T-helper 9 cell (primary cell): ENCODE measurements around the gene PDGFD.

Experiments used
- DNase-seq: peaks from one replicate; pipeline ENCODE4 v3.0.0-alpha.2; 2020

The PDGFD gene

DNA sequence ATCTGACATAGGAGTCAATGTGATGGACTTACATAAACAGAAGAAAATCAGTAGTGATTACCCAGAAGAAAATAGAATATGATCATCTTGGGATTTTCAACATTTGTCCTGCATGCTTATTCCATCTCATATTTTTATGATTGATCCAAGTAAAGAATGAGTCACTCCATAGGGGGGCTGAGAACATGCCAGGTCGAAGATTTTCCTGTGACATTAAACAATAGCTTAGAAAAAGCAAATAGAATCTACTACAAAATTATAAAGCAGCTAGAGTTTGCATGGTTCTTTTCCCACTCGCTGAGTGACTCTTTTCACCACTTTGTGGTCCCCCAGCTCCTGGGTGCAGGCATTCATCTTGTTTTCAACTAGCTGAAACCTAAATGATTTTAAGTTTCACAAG, 71.2 kb downstream of the PDGFD start:
- DNase-seq = no peak

DNA sequence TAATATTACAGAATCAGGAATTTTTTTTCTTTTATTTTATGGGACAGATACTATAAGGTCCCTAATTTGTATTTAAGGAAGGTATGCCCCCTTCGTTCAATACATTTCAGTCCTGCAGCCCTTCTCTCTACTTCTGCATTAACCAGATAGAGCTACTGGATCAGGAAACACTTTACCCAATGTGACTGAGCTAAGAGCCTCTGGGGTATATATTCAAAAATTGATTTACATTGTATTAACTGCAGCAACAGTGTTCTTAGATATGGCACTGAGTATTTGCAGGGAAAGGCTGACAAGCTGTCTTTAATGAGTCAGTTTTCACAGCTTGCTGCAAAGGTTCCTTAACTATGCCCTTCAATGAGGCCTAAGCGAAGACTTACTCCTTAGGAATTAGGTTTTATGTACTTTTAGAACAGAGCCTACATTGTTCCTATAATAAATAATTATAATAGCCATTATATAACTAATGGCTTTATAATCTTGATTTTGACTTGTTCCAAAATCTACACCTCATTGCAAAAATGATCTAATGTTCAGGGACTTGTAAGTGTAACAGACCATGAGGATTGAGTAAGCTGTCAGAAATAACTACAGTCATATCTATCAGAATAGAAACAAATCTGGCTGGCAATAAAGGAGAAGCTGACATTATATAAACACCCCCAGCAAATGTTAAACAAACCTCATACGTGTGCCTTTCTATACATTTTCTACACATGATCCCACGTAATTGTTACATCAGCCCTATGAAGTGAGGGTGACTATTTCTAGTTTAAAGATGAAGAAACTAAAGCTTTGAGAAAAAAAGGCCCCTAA, 72.5 kb downstream of the PDGFD start:
- DNase-seq = no peak

DNA sequence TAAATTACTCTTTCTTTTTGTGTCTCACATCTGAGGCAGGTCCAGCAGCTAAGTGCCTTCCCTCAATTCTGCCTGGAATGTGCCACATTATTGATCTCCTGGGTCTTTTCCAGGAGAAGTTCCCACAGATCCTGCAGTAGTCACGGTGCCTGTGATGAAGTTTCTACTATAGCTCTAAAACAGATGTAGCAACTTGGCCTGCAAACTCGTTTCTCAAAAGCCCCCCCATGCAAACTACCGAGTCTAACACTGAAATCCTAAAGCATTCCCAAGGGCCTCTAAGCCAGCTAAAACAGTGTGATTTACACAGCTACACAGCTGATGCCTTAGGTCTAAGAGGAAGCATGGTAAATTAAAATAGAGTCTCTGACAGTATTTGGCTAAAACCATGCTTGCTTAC, 73.2 kb downstream of the PDGFD start:
- no peak for DNase-seq

DNA sequence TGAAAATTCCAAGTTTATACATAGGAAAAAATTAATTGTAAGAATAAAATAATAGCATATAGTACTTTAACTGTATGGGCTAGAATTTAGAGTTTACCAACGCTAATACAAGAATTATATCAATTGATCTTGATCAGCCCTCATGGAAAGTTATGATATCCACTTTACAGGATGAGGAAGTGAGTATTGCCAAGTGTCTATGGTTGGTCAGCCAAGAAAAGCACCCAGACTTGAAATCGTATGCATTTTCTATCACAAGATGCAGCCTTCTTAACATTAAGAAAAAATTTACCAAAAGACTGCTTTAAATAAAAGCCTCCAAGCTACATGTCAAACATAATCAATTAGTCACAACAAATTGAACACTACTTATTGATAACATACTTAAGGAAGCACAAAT, 74.5 kb downstream of the PDGFD start:
- no peak for DNase-seq

DNA sequence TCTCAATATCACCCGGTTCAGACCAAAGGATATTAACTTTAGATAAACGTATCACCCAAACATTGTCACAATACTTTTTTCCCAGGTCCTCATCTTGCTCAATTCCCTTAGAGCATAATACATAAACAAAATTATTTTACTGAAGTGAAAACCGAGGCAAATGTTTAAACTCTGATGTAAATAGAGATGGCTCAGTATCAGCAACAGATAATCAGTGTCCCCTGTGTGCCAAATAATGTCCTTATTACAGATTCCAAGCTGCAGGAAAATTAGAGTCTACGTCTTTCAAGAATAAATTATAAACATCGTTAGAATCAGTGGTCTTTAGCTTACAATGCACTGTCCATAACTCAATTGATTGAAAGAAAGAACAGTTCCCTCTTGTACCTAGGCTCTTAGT, 77.3 kb downstream of the PDGFD start:
- DNase-seq = no peak

DNA sequence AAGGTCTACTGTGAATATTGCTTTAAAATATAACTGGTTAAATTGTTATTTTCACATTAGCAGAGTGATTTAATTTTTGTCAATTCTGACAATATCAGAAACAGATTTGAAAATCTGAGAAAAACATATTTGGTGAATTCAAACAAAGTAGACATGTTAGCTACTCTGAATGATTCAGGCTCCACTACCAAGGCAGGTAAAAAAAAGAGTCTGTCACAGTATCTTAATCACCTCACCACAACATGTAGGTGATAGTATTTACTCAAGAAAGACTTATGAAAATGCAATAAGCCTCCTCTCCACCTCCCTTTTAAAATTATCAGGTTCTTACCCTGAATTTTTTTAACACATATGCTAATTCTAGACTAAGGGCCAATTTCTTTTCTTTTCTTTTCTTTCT, 85.0 kb downstream of the PDGFD start:
- no peak for DNase-seq

DNA sequence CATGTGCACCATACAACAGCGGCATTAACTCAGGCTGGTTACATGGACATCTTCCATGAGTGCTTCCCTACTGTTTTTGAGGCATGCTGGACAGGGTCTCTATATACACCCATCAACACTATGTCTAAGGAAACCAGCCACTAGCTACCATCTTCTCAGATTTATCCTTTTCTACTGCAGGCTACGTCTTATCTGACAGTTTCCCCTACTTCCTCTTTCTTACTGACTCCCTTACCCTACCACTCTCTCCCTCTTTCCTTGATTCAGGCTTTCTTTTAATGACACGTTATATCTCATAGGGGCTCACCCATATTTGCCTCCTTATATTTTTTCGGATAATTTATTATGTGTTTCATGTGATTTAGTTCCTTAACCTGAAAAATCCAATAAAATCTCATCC, 85.7 kb downstream of the PDGFD start:
- DNase-seq = no peak

DNA sequence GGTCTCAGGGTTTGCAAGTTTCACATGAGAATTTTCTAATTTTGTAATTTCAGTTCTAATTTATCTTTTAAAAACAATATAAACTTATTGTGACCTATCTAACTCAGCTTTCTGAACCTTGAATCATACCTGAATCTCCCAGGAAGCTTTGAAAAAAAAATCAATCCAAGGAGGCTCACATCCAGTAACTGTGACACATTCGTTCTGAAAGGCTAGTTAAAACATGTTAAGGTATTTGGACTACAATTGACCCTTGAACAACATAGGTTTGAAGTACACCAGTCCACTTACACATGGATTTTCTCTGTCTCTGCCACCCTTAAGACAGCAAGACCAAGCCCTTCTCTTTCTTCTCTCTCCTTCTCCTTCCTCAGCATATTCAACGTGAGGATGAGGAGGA, 87.5 kb downstream of the PDGFD start:
- no peak for DNase-seq

DNA sequence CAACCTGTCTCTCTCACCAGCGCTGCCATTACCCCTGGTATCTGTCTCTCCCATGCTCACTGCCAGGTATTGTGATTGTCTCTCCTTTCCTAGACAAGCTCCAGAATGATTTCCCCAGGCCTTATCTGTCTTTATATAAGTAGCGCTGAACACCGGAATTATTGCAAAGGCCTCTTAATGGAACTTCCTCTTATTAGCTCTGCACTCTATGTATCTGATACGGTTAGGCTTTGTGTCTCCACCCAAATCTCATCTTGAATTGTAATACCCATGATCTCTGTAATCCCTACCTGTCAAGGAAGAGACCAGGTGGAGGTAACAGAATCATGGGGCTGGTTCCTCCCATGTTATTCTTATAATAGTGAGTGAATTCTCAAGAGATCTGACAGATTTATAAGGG, 88.2 kb downstream of the PDGFD start:
- no peak for DNase-seq

DNA sequence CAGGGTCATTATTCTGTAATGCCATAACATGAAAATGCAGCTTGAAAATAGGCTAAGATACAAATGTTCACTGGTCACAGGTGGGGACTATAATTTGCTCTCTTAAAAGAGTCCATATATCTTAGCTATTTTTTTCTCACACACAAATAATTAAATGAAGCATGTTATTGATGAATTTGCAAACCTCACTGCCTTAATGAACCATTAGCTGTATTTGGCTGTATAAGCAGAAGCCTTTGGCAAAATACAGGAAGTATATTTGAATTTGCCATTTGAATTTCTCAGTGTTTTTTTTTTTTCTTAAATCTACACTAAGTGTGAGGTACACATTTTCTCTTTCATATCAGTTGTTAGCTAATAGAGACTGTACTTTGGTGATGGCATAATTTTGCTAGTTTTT, 88.9 kb downstream of the PDGFD start:
- no peak for DNase-seq

DNA sequence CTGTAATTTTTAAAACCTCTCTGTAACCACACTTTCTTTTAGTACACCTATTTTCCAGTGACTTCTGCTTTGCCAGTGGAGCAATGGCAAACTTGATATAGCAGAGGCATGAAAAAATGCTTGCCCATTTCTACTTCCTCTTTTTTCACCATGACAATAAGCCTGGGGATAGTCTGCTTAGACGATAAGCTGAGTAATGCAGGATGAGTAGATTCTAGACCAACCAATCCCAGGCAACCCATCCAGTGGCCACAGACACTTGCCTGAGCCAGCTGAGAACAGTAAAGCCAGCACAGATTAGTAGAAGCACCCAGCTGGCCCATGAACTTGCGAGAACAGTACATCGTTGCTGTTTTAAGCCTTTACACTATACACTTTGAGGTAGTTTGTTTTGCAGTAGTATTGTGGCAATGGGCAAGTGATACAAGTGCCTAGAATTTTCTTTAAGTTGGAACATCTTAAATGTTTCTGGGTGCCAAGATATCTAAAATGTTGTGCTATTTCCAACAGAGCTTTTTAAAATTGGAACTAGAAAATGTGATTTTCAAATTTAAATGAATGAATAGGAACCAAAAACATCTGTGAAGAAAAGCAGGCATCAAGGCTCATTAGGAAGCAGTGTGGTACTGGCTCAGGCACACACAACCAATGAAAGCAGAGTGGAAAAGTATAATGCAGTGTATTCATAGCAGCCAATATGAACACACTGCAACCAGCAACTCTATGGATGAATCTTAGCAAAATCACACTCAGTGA, 89.8 kb downstream of the PDGFD start:
- DNase-seq = no peak

DNA sequence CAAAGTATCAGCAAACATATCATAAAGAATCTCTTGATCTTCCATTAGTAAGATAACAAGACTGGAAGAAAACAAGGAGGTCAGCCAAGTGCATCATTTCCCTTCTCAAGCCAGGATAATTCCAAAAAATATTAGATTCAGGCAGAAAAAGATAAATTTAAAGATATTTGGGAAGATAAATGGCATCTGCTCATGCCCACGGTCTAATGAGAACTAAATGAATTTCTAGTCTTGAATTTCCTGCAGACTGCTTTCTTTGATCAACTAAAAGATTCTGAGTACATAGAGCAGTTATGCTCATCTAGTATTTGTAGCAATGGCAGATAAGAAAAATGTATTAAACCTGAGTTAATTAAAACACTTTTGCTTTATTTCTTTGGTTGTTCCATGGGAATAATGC, 96.4 kb downstream of the PDGFD start:
- no peak for DNase-seq

DNA sequence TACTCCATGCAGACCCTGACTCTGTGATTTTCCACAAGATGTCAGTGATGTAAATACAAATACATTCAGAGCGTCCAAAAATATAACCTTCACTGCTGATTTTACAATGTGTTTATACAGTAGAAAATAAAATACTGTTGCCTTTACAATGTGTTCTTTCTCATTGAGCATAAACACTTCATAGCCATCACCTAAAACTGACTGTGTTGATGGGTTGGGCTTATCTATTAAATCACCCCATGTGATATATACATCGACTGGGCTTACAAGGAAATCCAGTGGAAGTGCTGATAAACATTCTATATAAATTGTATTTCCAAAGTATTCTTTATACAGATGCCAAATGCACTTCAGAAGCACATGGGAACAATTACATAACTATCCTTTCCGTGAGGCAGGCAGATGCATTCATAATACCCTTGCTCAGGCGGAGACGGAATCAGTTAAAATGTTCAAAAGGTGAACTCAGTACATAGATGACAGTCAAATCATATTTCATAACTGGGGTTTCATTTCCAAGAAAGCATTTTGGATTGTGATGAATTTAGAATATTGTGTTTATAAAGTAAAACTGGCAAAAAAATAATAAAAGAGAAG, 99.8 kb downstream of the PDGFD start:
- DNase-seq = no peak

DNA sequence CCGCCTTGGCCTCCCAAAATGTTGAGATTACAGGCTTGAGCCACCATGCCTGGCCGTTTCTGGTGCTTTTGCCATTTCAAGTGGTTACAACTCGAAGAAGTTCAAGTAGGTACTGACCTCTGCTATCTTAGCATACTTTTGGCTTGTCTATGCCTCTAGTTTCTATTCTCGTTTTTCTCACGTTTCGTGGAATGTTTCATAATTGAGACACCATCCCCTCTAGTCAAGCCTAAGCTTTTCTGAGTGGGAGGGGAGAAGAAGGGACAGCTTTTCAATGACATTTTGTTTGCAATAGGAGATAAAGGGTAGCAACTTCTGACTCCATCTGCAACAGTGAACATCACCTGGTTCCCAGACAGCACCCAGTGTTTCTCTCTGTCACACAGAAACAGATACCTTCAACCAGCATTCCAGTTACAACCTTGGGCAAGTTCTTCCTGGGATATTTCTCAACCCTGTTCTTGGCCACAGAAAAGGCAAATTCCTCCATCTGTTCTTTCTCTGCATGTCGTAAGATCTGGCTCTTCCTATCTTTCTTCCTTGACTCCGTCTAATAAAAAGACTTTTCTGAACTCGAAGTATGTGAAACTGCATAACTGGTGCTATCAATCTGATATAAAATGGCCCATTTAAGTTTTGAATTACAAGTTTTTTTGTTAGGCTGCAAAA, 102.0 kb downstream of the PDGFD start:
- no peak for DNase-seq

DNA sequence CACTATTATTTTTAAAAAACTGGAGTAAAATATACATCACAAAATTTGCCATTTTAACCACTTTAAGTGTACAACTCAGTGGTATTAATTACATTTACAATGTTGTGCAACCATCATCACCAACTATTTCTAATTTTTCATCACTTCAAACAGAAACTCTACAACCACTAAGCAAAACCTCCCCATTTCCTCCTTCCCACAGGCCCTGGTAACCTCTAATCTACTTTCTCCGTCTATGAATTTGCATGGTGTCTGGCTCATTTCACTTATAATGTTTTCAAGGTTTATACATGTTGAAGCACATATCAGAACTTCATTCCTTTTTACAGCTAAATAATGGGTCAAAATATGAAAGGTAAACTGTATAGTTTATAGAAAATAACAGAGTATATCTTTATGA, 103.1 kb downstream of the PDGFD start:
- no peak for DNase-seq

DNA sequence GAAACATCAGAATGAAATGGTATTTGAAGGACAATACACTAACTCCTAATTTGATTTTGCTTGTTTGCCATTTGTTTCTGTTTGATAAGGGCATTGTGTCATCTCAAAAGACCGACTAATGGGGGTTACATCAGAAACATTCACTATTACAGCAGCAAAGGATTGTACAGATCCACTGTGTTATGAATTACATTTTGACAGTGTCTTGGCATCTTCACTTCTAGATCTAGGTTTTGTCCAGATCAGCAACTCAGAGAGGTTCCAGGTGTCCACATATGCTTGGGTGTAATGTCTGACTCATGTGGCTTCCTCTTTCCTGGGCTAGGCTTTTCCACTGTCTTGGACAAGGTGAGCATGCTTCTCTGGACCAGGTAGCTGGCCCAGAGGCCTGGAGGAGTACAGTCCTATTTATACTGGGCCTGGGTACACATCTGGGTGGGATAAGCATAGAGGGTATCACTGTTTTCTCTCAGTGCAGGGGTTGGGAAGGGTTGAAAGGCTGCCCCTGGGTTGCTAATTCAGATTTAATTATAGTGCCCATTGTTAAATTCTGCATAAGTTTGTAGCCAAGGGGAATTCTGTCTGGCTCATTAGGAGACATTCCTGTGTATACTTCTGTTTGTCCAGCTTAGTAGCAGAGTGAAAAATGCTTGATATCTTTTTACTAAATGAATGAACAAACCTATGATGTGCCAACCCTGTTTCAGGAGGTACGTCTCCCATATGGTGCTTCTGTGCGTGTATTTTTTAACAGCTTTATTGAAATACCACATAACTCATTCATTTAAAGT, 103.7 kb downstream of the PDGFD start:
- DNase-seq = no peak

DNA sequence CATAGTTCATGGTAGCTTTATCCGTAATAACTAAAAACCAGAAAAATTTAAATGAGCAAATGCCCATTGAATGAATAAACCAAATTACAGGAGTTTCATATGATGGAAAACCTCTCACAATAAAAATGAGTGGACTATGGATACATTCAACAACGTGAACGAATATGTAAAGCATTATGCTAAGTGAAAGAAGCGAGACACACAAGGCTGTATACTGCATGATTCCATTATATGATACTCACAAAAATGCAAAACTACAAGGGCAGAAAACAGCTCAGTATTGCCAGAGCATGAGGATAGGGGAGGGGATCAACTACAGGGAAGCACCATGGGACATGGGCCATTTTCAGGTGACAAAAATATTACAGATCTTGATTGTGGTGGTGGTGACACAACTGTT, 105.3 kb downstream of the PDGFD start:
- no peak for DNase-seq

DNA sequence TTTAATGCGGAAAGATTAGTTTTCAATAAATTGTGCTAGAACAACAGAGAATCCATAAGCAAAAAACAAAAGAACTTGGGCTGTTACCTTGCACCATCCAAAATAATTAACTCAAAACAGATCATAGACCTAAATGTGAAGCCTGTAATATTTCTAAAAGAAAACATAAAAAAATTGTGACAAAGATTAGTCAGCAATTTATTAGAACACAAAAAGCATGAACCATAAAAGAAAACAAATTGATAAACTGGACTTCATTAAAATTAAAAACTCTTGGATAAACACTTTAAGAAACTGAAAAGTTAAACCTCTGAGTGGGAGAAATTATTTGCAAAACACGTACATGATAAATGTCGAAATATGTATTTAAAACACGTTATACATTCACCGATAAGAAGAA, 106.0 kb downstream of the PDGFD start:
- no peak for DNase-seq

DNA sequence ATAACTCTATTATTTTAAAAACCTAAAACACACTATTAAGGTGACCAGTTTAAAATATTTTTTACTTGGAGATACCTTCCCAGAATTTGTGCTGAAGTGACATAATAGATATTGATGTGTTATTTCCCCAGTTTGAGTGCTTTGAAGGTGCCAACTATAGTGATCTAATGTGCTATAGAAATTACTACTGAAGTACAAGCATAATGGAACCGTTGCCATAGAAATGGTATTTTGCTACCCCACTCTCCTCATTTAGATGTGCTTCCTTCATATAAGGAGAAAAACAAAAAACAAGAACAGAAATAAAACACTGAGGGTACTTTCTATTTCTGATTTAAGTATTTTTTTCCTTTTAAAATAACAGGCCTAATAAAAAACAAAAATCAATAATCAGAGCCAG, 108.4 kb downstream of the PDGFD start:
- DNase-seq = no peak

DNA sequence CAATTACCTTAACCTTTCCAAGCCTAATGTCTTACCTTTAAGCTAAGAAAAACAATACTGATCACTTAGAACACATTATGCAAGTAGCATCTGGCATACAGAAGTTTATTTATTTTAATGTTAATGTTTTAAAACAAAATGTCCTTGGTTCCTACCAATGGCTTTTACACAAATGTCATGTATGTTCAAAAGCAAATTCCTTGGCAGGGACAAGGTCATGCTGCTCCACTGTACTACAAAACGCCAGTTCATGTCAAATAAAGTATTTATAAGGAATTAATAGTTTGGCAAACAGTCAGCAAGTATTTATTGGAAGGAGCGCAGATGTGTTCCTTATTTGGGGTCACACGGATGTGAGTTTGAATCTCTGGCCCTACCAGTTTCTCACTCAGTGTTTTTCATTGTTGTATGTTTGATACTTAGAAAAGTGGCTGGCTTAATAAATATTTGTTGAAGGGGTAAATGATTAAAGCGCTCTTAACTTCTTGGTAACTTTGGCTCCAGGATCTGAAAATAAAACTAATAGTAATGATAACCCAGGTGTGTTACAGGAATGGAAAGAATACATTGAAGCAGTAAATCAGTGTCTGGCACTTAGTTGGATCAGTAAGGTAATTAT, 108.9 kb downstream of the PDGFD start:
- no peak for DNase-seq

DNA sequence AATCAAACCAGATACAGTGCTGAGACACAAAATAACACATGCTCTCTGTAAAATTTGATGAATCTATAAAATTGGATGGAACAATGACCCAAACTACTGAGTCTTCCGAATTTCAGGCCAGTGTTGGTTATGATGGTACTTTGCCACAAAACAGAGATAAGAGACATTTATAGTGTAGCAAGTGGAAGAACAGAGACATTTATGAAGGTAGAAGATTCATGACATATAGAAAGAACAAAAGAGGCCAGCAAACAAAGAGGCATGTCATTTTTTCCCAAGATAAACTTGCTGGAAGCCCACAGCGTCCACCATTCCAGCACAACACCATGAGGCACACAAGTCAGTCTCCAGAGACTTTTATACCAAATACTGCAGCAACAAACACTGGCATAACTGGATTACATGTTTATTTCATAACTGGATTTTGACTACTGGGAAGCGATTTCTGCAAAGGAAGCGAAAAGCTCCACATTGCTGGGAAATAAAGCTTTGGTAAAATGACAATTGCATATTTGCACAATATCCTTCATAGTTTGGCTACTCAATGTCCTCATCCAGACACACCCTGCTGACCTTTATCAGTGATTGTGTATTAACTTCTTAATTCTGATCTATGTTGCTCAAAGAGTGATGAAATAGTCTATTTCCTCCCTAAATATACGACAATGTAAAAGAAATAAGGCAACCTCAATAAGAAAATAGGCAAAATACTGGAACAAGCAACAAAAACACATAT, 110.0 kb downstream of the PDGFD start:
- DNase-seq = no peak

DNA sequence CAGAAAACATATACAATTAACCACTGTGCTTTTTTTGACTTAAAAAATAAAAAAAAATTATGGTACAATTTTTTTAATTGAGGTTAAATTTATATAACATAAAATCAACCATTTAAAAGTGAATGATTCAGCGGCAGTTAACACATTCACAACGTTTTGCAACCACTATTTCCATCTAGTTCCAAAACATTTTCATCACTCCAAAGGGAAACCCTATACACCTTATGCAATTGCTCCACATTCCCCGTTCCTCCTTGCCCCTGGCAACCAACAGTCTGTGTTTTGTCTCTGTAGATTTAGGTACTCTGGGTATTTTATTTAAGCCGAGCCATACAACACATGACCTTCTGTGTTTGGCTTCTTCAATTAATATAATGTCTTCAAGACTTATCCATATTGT, 112.2 kb downstream of the PDGFD start:
- DNase-seq = no peak
